Measurements from ENCODE around the gene CBR1.

GRCh38 chr21:36023092-36023480 is 46.7 kb upstream of the CBR1 start:
- TF ChIP-seq KDM1A (IDR thresholded peaks at IDR 0.05; ENCODE audit: borderline replicate concordance, low read length) (no peak), TAF1 (IDR thresholded peaks at IDR 0.05; ENCODE audit: low read depth, low read length) (no peak), CTCF (IDR thresholded peaks at IDR 0.05; ENCODE audit: control extremely low read depth in 1 of 3, insufficient read depth in 1 of 3, low read depth in 1 of 3, low read length in 3 of 3) (no peak), TEAD4 (IDR thresholded peaks at IDR 0.05; ENCODE audit: low read depth, low read length) (no peak), EP300 (IDR thresholded peaks at IDR 0.05; ENCODE audit: borderline replicate concordance in 1 of 2, low read depth in 2 of 2, low read length in 2 of 2) (no peak), HDAC6 (IDR thresholded peaks at IDR 0.05; ENCODE audit: low read depth, low read length) (no peak), POLR2A (IDR thresholded peaks at IDR 0.05; ENCODE audit: control extremely low read depth in 1 of 2, low read depth in 2 of 2, low read length in 2 of 2) (no peak), NRF1 (IDR thresholded peaks at IDR 0.05; ENCODE audit: low read depth, low read length) (no peak), HDAC2 (IDR thresholded peaks at IDR 0.05; ENCODE audit: borderline replicate concordance in 1 of 2, low read depth in 2 of 2, low read length in 2 of 2) (no peak), CREB1 (IDR thresholded peaks at IDR 0.05) (no peak), E2F6 (IDR thresholded peaks at IDR 0.05) (no peak)

Measured in H1 (cell line).